Stimulated activated CD8-positive, alpha-beta memory T cell treated with anti-CD3 and anti-CD28 coated beads, Interleukin-4, amount 100 ng/mL, for 48 hours (primary cell): ENCODE data around the gene NNAT.
A peak's percentile ranks its signal among the peaks of the same experiment; 100 is the strongest.
"Not testable (repeated sequence)": the region's sequence is repeated elsewhere in the genome, so short reads cannot be mapped to it uniquely, and the experiment has no call there.

Experiments
- DNase-seq: peaks from one replicate; pipeline ENCODE4 v3.0.0-alpha.2; 2020

Gene NNAT

GRCh38 chr20:37542281-37542680 lies 21.2 kb downstream of the NNAT start:
- no peak for DNase-seq

DNA sequence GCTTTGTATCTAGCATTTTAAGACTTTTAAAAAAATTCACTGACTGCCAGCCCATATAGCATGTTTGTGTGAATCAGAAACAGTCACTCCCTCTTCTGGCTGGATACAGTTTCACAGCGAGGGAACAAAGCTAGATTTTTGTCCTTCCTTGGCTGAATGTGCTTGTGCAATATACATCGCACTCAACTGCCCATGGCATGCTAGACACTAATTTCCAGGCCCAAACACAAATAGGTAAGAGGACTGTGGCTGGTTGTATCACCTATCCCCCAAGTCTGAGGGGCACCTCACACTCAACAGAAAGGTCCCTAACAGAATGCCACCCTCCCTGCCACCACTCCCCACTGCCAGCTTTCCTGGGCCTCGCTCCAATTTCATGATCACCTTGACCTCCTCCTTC lies 22.8 kb downstream of the NNAT start:
- DNase-seq = no peak

DNA sequence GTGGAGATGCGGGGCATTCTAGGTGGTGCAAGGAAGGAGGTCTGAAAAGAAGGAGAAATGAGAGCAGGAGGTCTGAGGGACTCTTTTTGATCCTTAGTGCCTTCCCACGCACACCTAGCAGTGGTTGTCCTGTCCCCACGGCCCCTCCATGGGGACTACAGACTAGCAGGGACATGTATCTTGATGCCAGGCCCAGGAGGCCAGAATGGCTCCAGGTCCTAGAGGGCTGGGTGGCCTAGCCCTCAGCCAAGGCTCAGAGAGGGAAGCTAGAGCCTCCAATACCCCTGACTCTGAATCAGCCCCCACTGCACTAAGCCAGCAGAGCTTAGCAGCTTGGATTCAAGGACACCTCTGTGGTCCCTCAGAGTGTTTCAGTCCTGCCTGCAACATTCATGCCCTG lies 23.3 kb downstream of the NNAT start:
- no peak for DNase-seq

DNA sequence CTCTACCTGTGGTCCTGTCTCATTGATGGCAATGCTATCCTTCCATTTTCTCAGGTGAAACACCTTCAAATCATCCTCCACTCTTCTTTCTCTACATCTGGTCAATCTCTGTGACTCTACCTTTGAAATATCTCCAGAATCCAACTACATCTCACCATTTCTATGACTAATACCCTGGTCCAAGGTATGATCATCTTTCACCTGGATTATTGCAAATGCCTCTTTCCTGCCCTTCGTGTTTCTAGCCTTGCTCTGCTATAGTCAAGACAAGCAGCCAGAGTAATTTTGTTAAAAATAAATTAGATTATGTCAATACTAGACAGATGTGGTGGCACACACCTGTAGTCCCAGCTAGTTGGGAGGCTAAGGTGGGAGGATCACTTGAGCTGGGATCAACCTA lies 24.5 kb downstream of the NNAT start:
- DNase-seq = no peak

- no peak for DNase-seq
Observed at GRCh38 chr20:37547912-37548311, 26.9 kb downstream of the NNAT start.

DNA sequence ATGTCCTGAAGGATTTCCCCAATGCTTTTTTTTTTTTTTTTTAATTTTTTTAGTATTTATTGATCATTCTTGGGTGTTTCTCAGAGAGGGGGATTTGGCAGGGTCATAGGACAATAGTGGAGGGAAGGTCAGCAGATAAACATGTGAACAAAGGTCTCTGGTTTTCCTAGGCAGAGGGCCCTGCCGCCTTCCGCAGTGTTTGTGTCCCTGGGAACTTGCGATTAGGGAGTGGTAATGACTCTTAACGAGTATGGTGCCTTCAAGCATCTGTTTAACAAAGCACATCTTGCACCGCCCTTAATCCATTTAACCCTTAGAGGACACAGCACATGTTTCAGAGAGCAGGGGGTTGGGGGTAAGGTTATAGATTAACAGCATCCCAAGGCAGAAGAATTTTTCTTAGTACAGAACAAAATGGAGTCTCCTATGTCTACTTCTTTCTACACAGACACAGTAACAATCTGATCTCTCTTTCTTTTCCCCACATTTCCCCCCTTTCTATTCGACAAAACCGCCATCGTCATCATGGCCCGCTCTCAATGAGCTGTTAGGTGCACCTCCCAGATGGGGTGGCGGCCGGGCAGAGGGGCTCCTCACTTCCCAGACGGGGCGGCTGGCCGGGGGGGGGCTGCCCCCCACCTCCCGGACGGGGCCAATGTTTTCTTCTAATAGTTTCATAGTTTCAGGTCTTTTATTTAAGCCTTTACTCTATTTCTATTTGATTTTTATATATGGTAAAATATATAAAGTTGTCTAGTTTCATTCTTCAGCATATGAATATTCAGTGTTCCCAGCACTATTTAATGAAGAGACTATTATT lies 29.3 kb downstream of the NNAT start:
- DNase-seq = not testable (repeated sequence)

DNA sequence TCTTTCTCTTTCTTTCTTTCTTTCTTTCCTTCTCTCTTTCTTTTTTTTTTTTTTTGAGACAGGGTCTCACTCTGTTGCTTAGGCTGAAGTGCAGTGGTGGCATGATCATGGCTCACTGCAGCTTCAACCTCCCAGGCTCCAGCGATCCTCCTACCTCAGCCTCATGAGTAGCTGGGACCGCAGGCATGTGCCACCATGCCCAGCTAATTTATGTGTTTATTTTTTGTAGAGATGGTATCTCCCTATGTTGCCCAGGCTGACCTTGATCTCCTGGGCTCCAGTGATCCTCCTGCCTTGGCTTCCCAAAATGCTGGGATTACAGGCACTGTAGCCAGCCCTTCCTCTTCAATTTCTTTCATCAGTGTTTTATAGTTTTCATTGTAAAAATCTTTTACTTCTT lies 30.6 kb downstream of the NNAT start:
- DNase-seq = not testable (repeated sequence)

DNA sequence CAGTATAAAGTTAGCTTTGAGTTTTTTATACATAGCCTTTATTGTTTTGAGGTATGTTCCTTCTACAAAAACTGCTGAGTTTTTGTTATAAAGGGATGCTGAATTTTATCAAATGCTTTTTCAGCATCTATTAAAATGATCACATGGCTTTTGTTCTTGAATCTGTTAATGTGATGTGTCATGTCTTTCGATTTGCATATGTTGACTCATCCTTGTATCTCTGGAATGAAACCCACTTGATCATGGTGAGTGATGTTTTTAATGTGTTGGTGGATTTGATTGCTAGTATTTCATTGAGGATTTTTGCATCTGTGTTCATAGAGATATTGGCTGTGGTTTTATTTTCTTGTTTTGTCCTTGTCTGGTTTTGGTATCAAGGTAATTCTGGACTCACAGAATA lies 31.4 kb downstream of the NNAT start:
- no peak for DNase-seq

- DNase-seq = not testable (repeated sequence)
Observed at GRCh38 chr20:37554721-37555298, 33.8 kb downstream of the NNAT start.

DNA sequence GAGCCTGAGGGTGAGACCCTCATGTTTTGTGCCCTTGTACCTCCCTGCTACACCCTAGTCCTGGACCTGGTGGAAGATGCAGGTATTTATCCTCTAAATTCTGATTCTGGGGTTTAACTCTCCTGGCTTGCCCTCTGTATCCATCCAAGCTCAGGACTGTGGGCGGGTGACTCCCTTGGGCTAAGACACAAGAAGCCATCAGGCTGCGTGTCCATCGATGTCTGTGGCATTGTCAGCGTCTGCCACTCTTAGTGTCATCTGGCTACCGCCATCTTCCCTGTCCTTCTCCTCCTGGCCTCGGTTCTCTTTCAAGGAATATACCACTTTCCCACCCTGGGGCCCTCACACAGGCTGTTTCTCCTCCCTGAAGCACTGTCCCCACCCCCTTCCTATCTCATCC lies 35.5 kb downstream of the NNAT start:
- no peak for DNase-seq

DNA sequence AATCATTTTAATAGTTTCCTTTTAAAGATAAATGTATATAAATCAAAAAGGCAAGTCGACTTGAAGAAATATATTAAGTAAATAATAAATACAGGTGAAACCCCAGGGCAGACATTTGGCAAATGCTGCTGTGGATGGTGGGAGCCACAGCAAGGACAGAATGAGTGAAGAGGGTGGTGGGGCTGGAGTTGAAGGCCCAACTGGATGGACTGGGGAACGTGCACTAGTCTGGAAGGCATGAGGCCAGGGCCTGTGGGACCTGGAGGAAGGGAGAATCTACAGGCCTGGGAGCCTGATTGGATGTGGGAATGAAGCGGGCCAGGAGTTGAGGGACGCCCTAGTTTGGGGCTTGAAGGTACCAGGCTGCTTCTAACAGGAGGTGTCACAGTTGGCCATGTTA lies 37.3 kb downstream of the NNAT start:
- DNase-seq = no peak

- DNase-seq = no peak
Observed at GRCh38 chr20:37558779-37559178, 37.7 kb downstream of the NNAT start.

DNA sequence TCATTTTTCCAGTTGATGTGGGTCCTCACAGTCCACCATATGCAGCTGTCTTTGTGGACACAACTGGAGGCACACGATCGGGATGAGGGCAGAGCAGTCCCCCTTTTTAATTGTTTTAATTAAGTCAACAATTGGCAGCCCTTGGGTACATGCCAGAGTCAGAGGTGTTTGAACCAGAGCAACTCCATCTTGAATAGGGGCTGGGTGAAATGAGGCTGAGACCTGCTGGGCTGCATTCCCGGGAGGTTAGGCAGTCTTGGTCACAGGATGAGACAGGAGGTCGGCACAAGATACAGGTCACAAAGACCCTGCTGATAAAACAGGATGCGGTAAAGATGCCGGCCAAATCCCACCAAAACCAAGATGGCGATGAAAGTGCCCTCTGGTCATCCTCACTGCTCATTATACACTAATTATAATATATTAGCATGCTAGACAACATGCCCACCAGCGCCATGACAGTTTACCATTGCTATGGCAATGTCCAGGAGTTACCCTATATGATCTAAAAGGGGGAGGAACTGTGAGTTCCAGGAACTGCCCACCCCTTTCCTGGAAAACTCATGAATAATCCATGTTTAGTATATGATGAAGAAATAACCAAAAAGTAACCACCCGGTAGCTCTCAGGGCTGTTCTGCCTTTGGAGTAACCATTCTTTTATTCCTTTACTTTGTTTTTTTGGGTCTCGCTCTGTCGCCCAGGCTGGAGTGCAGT lies 38.4 kb downstream of the NNAT start:
- no peak for DNase-seq

DNA sequence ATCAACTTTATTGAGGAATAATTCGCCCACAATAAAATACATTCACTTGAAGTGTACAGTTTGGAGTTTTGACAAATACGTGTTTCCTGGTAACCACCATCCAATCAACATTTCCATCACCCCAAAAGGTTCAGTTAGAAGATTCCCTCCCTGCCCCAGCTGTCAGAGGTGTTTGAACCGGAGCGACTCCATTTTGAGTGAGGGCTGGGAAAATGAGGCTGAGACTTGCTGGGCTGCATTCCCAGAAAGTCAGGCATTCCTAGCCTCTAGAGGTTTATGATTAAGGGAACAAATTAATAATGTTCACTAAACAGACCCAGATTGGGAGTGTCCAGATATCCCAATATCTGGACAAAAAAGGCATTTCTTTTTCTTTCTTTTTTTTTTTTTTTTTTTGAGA lies 39.6 kb downstream of the NNAT start:
- no peak for DNase-seq

GRCh38 chr20:37562695-37563480 lies 41.8 kb downstream of the NNAT start:
- DNase-seq = no peak

DNA sequence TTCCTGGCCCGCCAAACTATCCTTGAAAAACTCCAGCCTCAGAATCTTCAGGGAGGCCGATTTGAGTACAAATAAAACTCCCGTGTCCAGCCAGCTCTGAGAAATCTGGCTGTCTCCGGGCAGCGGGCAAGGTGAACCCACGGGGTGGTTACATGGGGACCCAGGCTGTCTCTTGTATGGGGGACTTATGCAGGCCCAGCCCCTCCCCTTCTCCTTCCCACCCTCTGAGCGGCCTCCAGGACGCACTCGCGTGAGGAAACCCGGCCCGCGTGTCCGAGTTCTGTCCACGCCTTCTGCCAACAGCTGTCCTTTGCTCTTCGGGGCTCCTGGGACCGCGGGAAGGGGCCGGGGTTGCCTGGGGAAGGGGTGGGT lies 43.0 kb downstream of the NNAT start:
- DNase-seq = no peak

GRCh38 chr20:37564388-37565133 lies 43.5 kb downstream of the NNAT start:
- DNase-seq = peak; percentile 74

- no peak for DNase-seq
Observed at GRCh38 chr20:37565134-37565811, 44.2 kb downstream of the NNAT start.

DNA sequence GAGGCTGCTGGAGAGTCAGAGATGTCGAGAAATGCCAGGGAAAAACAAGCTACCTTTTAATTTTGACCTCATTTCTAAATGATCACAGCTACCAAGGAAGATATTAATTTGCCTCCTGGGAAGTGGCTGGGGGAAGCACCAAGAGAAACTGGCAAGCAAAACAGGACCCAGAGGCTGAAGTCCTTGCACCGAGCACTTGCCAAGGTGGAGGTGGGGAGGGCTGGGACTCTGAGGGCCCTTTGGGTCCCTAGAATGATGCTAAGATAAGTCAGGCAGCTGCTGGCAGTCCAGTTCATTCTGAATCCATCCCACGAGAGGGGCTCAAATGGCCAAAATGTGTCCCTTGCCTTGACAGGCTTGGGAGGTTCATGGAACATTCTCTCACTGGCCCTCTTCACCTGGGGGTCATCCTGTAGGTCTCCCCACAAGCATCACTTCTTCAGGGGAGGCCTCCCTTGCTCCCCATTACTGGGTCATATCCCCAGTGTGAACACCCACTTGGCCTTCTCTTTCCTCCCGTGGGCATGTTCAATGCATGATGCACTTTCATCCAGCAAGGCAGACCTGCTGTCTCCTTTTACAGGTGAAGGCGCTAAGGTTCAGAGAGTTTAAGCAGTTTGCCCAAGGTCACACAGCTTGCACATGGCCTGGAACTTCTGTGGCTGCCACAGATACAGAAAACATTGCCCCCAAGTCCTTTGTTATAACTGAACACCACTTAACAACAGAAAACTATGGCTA lies 45.7 kb downstream of the NNAT start:
- DNase-seq = no peak

GRCh38 chr20:37567331-37567665 lies 46.2 kb downstream of the NNAT start:
- DNase-seq = no peak
